ENCODE measurements around the gene SPINT2.
A peak's percentile ranks its signal among the peaks of the same experiment; 100 is the strongest.
"Not testable (repeated sequence)": the region's sequence is repeated elsewhere in the genome, so short reads cannot be mapped to it uniquely, and the experiment has no call there.

SPINT2 gene

DNA sequence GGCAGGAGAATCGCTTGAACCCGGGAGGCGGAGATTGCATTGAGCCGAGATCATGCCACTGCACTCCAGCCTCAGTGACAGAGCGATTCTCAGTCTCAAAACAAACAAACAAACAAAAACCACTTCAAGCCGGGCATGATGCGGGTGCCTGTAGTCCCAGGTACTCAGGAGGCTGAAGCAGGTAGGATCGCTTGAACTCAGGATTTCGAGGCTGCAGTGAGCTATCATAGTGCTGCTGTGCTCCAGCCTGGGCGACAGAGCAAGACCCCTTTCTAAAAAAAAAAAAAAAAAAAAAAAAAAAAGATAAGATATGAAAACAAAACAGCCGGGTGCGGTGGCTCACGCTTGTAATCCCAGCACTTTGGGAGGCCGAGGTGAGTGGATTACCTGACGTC is 21.1 kb upstream of the SPINT2 start:
- DNase-seq: no peak

GRCh38 chr19:38245826-38246498 is 18.4 kb upstream of the SPINT2 start:
- DNase-seq: no peak

GRCh38 chr19:38247126-38247525 is 17.2 kb upstream of the SPINT2 start:
- DNase-seq: no peak

- DNase-seq: no peak
Observed at GRCh38 chr19:38247734-38248268, 16.6 kb upstream of the SPINT2 start.

GRCh38 chr19:38248421-38248820 is 16.0 kb upstream of the SPINT2 start:
- no peak for DNase-seq

DNA sequence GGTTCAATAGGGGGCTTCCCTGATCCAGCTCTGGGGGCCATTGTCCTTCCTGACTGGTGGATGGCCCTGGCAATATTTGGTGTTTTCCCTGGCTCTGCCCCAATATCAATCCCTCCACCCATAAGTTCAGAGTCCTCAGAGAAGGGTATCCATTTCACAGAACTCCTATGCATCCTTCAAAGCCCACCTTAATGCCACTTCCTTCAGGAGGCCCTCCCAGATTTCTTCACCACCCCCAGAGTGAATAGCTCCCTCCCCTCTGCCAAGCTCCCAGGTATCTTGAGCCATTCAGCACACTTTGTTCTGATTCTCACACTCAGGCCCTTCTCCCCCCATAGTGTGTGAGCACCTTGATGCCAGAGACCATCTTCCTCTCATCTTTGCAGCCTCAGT is 13.9 kb upstream of the SPINT2 start:
- DNase-seq: no peak

DNA sequence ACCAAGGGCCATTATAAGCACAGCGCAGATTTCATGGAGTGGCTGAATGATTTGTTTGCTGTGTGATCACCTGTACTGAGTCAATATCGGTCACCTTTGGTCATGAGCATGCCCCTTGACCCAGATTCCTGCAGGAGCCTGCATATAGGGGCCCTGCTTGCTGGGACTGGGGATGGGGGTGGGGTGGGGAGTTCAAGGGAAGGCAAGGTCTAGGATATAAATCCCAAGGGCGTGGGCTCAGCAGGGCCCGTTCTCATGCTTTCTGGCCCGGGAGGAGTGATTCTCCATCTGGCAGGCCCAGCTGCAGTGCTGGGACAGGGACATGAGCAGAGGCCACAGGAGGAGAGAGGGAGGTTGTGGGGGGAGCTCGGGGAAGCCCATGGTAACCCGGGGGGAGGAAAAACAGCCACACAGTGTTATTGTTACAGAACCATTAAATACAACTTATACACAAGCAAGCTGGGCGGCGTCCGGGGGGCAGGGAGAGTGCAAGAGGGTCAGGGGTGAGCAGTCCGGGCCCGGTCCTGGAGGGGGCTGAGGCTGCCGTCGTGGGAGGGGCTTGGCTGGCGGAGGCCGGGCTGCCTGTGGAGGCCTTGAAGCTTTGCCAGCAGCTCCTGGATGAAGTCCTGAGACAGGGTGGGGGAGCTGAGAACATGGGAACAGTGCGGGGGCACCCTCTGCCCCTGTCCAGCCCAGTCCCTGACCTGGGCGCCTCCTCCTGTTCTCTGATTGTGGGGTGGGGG is 13.4 kb upstream of the SPINT2 start:
- DNase-seq: no peak

- DNase-seq: no peak
Observed at GRCh38 chr19:38251564-38252051, 12.8 kb upstream of the SPINT2 start.

- DNase-seq: no peak
Observed at GRCh38 chr19:38252385-38252784, 12.0 kb upstream of the SPINT2 start.

DNA sequence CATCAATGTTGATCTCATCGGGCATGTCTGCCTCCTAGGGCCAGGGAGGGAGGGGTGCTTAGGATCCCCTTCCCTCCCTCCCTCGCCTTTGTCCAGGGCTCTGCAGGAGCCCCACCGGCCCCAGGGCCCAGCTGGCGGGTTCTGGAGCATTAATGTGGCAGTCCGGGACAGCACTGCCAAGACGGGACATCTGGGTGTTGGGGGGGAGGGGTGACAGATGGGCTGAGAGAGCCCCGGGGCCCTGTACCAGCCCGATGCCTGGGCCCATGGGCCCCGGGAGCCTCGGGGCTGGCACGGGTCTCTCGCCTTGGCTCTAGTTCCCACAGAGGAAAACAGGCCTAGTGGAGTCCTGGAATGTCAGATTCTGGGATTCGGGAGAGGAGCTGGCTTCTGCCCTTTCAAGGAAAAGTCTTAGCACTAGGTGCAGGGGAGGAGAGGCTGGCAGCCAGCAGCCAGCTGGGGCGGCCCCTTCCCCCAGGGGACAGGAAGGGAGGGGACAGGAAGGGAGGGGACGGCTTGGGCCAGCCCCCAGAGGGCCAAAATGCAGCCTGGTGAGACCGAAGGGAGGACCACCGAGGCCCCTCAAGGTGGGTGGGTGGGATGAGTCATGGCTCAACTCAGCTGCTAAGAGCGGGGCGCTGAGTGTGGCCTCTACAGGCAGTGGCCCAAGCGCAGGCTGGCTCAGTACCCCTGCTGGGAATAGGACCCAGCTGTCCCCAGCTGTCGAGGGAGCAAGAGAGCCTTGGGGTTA is 11.3 kb upstream of the SPINT2 start:
- DNase-seq: no peak

DNA sequence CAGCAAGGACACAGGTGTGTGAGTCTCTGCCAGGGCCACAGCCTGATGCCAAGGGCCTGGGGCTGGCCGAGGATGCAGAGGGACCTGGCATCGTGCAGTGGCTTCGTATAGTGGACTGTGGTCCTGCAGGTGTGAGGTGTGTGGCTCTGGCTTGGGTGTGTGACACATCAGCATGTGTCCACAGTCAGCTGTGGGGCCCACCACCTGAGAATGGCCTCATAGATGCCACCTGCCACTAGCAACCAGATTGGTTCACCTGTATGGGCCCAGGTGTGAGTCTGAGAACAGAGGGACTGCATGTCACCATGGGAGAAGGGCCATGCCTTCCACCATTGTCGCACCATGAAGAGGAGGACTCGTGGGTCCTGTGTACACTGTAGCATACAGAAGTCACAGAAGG is 10.6 kb upstream of the SPINT2 start:
- DNase-seq: no peak

DNA sequence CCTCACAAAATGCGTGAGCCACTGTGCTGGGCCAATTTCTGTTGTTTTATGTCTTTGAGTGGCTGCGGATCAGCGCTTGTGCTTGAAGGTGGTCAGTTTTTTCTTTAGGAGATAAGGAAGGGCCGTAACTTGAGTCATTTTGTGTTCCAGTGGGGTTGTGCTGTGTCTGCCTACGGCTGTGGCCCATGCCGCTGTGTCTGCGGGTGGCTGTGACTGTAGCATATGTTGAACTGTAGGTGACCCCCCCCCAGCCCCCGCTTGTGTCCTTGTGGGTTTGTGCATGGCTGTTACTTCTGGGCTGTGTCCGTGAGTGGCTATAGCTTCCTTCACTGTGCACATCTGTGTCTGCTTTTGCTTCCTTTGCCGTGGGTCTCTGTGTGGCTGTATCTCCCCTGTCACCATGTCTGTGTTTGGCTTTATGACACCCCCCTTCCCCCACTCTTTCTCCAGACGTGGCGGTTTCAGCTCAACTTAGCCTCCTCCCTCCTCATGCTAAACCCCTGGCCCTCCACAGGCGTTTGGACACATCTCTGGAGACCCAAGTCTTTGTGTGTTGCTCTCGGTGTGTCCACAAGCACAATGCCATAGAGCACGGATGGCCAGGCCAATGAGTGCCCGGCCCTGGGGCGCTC is 8.9 kb upstream of the SPINT2 start:
- no peak for DNase-seq

DNA sequence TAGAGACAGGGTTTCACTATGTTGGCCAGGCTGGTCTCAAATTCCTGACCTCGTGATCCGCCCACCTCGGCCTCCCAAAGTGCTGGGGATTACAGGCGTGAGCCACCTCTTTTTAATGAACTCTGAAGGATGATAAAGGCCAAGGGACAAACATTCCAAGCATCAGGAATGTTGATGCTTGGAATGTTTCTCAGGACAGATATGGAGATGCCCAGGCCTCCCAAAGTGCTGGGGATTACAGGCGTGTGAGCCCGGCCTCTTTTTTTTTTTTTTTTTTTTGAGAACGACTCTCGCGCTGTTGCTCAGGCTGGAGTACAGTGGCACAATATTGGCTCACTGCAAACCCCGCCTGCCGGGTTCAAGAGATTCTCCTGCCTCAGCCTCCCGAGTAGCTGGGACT is 2.4 kb upstream of the SPINT2 start:
- not testable (repeated sequence) for DNase-seq

GRCh38 chr19:38262585-38263268 is 1.6 kb upstream of the SPINT2 start:
- no peak for DNase-seq

DNA sequence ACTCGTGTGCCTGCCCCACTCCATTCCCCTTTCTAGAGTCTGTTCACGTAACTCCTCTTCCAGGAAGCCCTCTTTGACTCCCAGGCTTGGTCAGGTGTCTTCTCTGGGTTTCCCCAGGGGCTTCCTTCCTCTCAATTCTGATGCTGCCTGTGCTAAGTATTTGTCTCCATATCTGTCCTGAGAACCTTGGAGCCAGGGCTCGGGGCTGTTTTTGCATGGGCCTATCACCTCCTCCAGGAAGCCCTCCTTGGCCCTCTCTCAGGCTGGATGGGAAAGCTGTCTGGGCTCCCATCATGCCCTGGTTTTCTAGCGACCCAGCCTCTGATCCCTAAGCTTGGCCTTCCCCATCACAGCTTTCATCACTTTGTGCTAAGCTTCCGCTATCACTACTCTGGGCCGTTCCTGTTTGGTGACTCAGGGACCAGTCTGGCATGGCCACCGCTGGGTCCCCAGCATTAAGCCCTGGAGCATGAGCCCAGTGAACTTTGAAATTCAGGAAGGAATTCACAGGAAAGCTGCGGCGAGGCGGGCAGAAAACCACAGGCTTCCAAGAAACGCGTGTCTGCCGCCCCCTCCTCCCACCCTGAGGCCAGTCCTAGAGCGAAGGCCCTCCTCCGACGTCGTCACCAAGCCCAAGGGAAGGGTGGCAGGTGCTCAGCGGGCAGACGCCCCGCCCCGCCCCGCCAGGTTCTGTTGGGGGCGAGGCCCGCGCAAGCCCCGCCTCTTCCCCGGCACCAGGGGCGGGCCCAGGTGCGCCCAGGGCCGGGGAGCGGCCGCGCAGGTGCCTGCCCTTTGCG is 486 bp upstream of the SPINT2 start:
- peak; percentile 74 for DNase-seq

DNA sequence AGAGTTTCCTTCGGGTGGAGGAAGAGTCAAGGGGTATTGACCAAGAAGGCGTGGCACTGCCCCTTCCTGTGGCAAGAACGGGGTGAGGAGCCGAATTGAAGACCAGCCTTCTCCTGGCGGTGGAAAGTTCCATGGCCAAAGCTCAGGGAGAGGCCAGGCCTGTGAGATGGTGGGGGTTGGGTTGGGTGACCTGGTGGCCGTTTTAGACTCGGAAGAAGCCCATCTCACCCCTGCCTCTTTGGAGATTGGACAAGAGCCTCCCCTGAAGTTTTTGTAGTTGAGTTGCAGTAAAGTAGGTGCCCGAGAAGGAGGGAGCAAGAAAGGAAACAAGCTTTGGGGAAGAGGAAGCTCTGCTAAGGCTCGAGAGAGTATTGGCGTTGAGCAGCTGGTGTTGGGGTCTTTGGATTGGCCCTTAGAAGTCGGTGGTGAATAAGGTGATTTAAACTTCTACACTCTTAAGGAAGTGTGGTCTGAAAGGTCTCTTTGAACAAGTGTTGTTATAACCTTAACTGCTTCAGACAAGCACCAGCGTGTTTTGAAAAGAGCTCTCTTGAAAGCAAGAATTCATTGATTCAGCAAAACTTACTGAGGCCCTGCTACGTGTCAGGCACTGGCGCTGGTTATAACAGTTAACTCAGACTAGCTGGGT is 964 bp downstream of the SPINT2 start:
- DNase-seq: no peak

GRCh38 chr19:38265921-38266429 is 1.6 kb downstream of the SPINT2 start:
- no peak for DNase-seq

DNA sequence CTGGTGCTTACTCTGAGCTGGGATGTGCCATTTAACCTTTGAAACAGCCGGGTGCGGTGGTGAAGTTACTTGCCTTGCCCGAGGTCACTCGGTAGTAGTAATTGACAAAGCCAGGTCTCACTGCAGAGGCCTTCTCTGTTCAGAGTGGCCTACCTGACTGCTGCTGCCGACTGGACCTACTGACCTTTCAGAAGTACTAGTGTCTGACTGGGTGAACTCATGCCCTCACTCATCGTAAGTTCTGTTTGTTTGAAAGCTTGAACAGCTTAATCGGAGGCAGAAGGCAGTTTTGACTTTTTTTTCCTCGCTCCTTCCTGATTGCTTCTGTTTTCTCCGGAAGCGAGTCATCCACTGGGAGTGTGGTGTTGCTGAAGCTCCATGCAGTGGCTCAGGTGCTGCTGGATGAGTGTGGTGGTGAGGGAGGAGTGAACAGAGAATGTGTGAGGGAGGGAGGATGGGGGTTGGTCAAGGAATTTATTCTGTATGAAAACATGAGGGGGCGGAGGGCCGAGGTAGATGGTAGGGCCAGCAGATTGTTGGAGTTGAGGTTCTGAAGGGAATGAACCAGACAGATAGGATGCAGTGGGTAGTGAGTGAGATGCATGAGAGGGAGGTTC is 2.7 kb downstream of the SPINT2 start:
- DNase-seq: no peak

GRCh38 chr19:38267761-38268483 is 3.5 kb downstream of the SPINT2 start:
- DNase-seq: no peak

GRCh38 chr19:38268539-38268938 is 4.2 kb downstream of the SPINT2 start:
- DNase-seq: no peak
